GM21390 (cell line): Measurements from ENCODE around the gene MAP3K8.
A peak's percentile ranks its signal among the peaks of the same experiment; 100 is the strongest.

Source experiments
- ATAC-seq: cut with Tn5 transposase; IDR thresholded peaks from one replicate; pipeline ENCODE4 v1.9.1; 2021; ENCODE audit not compliant: unreplicated experiment

MAP3K8 gene

DNA sequence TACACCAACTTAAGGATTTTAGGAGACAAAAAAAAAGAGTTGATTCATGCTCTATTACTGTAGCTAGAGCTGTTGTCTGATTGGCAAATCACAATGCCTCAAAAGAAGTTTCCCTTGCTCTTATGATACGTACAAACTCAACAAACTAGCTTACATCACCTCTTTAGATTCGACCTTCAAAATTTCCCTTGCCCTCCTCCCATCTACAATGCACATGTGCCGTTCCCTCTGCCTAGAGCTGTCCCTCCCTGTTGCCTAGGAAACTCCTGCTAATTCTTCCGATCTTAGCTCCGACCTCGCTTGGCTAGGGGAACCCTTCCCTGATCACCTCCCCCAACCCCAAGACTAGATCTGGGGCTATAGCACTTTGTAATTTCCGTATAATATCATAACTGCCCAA lies 55.4 kb downstream of the MAP3K8 start:
- no peak for ATAC-seq

DNA sequence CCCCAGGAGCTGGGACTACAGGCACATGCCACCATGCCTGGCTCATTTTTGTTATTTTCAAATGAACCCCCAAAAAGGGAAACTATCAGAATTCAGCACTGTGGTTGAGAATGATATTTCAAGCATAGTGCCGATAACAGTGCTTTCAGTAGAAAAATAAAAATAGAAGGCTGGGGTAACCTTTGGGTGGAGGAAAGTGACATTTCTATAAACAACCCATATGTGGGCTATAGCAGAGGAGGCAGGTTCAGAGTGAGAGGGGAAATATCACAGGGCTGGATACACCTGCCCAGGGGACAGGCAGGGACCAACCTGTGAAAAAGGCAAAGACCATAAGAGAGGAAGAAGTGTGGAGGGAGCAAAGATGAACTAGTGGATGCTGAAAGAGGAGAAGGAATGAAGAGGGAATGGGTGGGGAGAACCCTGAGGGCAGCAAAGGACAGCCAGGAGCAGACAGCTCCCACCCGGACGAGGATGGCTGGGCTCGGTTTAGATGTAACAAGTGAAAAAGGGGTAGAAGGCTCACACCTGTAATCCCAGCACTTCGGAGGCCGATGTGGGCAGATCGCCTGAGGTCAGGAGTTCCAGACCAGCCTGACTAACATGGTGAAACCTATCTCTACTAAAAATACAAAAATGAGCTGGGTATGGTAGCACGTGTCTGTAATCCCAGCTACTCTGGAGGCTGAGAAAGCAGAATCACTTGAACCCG lies 56.5 kb downstream of the MAP3K8 start:
- ATAC-seq: peak; percentile 32

DNA sequence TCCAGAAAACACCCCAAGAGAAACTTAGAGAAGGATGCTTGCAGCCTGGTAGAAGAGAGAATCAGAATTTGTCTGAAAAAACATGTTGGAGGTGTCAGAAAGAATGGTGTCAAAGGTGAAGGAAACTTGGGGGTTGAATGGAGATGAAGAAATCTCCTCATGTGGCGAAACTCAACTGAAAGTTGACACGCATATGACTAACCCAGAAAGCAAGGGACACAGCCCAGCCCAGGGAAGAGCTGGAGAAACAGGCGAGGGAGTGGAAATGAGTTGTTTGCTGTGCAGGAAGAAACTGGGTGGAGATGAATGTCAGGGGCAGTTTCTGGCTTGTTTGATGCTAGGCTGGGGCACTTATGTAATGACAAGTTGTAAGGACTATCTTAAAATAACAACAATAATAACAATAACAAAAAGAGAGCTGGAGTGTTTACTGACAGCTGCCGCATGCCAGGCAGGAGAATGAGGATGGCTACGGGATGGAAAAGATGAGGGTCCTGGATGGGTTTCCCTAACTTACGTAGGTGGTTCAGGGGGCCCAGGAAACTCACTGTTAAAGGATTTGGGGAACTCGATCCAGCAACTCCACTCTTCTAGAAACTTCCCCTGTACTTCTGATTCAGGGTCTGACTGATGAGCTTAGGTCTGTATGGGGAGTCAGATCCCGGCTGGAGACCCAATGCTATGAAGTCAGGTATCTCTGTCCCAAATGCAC lies 57.4 kb downstream of the MAP3K8 start:
- no peak for ATAC-seq

DNA sequence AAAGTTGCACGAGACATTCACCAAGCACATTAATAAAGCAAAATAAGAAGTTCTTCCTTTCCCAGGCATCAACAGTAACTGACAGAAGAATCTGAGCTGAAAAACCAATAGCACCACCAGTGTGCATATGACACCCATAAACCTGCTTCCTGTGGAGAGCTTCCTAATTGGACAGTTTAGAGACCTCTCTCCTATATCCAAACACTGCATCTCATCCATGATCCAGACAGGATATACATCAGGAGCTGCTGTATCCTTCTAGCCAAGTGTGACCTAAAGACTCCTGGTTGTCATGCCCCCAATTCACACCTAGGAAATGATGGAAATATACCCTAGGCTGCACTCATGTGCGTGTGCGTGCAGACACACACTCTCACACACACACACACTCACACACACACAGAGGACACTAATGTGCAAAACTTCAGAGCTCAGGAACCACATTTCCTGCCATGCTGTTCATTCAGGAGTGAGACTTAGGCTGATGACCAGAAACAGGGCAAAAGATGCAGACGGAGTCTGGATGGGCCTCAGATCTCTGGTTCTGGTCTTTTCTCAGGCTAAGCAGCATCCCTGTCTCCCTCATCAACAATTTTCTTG lies 58.0 kb downstream of the MAP3K8 start:
- ATAC-seq: no peak

DNA sequence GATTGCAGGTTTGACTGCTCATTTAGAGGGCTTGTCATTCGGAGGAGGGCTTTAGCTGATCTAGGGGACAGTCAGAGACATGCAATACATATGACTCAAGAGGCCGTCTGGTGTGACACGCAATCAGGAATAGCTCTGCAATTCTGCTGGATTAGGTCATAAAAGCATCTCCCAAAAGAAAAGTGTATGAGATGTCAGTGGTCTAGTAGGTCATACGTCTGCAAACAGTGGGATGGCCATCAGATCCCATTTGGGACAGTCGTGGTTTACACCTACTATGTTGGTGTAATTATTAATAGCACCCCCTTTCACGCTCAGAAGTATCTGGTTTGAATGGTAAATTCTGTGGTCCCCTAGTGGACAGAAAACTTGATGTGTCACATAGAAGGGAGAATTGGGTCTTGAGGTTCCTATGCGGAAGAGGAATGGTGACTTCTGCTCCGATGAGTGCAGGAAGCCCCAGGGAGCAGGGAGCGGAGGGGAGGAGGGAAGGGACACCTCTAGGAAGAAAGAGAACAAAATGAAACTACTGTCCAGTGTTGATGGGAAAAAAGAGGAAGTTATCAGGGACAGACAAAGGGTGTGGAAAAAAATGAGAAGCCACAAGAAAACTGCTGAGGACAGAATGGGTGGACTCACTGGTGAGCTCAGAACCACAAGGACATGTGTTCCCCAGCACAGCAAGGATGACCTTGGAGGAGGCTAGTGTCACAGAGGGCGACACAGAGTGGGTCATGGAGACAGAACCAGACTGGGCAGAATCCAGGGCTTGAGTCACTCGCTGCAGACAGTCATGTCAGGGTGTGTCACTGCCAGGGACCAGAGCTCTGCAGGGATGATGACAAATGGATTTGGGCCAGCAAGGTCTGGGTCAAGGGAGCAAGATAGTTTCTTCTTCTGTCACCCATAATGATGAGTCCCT lies 59.9 kb downstream of the MAP3K8 start:
- peak; percentile 43 for ATAC-seq

DNA sequence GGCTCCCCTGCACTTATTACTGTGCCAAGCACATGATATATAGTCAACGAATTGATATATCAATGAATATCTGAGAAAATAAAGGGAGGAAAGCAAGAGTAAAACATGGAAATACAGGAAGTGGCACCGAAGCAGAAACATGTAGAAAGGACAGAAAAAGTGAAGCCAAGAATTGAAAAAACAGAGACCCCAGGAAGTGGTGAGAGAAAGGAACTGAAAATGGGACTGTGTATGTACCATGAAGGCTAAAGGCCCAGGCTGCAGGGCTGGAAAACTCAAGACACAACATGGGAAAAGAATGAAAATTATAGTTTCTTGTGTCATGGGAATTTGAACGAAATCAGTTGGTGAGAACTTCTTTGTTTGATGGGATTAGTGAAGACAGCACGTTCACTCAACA lies 60.6 kb downstream of the MAP3K8 start:
- no peak for ATAC-seq

DNA sequence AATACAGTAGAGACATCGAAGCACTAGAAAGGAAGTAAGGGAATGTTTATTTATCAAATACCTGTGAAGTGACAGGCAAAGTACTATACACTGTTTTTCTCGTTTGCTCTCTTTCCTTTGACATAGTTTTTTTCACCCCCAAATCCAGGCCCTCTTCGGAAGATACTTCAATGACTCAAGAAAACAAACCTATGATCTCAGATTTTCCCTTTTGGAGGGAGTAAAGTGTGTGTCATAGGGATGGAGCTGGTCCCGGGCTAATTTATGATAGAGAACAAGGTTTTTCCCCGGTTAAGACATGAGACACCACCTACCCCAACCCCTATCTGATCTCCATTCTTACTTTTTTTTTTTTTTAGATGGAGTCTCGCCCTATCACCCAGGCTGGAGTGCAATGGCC lies 61.7 kb downstream of the MAP3K8 start:
- ATAC-seq: no peak

DNA sequence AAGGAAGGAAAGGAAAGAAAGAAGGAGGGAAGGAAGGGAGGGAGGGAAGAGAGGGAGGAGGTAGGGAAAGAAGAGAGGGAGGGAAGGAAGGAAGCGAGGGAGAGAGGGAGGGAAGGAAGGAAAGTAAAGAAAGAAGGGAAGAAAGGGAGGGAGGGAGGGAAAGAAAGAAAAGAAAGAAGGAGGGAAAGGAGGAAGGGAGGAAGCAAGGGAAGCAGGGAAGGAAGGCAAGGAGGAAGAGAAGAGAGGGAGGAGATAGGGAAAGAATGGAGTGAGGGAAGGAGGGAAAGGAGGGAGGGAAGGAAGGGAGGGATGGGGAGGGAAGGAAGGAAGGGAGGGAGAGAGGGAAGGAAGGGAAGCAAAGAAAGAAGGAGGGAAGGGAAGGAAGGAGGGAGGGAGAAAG lies 65.8 kb downstream of the MAP3K8 start:
- ATAC-seq: no peak

DNA sequence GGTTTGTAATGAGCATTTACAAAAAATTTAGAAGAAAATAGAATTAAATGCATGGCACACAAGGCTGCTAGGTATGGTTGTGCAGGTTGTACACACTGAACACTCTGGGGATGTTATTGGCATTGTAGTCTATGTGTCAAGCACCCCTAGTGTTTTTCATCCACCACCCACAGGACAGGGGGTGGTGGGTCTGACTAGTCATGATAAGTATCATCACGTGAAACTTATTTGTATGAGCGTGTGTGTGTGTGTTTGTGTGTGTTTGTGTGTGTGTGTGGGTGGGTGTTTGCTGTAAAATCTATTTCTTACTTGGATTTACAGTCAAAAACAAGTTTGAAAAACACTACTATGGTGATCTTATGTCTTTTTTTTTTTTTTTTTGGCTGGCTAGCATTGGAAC lies 66.5 kb downstream of the MAP3K8 start:
- no peak for ATAC-seq

DNA sequence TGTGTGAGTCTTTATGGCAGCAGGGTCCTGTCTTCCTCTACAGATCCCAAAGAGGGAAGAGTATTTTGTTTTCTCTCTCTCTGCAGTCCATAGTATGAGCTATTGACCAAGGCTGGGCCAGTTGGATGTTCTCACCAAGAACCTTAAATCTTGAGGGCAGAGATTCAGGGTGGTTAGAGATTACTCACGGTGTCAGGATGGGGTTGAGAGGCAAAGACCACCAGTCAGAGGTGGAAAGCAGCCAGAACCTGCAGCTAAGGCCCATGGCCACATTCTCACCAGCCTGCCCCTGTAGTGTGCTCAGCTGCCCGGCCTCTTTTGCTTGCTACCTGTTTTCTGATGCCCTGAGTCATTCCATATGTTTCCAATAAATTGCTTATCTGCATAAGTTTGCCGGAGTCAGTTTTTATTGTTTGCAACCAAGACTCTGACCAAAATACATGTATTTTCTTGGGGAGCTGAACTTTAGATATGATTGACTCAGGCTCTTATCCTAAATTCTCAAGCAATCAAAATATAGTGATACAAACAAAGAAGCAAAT lies 67.0 kb downstream of the MAP3K8 start:
- ATAC-seq: no peak

DNA sequence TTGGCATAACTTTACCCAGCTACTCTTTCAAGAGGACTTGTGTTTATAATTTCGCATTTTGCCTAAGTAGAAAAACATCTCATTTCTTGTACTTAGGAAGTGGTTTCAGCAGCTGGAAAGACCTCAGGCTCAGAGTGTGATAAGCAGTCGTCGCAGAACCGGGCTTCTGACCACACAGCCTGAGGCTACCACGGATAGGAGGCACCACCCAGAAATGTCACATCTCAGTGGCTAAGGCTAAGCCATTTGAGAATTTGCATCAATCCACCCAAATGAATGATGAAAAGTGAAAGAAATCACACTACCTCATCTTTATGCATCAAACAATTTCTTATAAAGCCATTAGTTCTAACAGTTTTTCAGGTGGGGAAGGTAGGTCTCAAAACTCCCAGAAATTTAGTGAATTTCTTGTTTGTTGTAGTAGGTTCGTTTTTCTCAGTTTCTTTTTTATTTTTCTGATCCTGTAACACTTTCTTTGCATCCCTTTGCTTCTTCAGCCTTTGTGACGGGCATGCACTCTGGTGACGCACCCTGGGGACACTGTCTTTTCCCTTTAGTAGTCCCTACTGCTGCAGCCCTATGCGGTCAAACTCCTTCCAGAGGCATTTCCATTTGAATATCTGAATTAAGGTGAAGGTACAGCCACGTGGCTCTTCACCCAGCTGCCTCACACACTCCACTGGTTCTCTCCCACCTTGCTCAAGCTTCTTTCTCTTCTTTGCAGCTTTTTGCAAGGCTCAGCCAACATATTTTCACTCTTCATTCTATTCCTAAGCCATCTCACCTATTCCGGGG lies 68.5 kb downstream of the MAP3K8 start:
- ATAC-seq: peak; percentile 70

DNA sequence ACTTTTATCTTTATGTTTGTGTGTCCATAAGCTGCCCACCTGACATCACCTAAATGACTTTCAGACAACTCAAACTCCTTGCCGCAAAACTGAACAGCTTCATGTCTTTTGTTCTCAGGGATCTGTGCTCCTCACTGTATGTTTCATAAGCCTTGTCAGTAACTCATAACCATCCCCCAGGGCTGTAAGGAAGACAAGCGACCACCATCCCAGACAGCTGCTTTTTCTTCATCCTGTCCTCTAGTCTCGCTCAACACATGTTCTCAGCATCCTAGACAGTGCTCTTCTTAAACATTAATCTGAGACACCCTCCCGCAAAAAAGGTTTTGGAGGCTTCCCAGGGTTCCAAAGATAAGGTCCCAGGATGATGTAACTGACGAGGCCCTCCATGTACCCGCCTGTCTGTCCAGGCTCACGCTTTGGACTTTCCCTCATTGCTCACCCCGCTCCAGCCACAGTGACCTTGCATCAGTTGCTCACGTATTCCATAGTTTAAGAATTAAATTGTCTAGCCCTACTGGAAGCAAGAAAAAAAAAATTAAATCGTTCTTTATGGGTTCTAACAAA lies 69.8 kb downstream of the MAP3K8 start:
- no peak for ATAC-seq

DNA sequence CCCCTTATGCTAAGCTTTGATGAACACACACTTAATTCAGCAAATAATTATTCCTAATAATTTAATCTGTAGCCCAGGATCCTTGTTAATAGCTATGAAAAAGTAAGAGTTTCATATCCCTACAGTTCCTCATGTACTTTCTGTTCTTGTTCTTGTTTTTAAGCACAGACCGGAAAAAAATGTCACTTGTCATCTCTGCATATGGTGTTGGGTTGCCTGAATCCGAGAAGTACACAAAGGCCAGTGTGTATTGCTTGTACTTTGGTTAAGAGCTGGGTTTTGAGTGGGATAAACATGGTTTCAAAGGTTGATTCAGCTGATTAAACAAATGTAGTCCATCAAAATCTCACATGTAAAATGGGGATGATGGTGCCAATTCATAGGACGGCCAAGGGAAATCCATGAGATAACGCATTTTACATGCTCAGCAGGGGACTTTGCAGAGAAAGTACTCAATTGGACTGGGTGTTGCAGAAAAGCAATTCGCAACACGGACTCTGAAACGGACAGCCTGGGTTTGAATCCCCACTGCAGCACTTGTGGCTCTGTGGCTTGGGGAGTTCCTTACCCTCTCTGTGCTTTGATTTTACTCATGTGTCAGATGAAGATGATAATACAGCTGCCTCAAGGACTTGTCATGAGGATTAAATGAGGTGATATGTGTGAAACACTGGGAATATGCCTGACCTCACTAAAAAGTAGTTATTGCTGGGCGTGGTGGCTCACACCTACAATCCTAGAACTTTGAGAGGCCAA lies 71.7 kb downstream of the MAP3K8 start:
- no peak for ATAC-seq

DNA sequence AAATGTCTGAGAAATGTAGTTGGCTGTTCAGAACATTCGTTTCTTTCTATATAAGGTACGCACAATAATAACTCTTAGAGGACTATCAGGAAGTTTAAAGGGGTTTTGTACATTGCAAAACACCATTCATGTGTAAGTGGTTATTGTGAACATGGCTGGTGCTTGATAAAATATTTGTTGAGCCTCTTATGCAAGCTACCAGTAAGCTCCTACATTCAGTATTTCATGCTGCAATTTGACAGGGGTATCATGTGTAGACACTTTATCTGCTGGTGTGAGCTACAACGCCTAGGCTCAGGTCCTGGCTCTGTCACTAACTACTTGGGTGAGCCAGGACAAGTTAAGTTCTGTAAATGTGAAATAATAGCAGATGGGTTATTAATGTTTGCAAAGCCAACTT lies 75.5 kb downstream of the MAP3K8 start:
- ATAC-seq: no peak

DNA sequence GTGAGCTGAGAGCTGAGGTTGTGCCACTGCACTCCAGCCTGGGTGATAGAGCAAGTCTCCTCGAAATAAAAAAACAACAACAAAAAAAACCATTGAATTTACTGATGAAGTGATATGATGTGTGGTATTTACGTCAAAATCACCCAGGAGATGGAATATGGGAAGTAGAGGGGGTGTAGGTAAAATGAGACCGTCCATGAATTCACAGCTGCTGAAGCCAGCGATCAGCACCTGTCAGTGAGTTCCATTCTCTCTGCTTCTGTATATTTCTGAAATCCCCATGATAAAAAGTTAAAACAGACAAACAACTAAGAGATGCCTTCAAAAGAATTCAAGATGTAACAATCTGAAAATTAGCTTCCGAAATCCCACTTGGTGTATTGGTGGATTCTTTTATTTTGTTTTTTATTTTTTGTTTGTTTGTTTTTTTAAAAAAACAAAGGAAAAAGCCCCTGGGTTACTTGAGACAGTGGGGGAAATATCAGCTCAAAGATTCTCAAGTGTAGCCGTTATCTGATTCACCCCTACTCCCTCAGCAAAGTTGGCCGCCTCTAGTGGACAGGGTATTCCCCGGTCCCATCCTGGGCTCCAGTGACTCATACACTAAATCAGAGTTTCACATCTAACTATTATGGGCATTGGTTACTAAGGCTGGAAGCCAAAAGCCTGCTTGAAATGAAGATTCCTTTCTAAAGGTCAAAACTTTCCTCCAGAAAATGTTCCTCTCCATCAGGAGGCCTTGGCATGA lies 76.4 kb downstream of the MAP3K8 start:
- peak; percentile 86 for ATAC-seq

DNA sequence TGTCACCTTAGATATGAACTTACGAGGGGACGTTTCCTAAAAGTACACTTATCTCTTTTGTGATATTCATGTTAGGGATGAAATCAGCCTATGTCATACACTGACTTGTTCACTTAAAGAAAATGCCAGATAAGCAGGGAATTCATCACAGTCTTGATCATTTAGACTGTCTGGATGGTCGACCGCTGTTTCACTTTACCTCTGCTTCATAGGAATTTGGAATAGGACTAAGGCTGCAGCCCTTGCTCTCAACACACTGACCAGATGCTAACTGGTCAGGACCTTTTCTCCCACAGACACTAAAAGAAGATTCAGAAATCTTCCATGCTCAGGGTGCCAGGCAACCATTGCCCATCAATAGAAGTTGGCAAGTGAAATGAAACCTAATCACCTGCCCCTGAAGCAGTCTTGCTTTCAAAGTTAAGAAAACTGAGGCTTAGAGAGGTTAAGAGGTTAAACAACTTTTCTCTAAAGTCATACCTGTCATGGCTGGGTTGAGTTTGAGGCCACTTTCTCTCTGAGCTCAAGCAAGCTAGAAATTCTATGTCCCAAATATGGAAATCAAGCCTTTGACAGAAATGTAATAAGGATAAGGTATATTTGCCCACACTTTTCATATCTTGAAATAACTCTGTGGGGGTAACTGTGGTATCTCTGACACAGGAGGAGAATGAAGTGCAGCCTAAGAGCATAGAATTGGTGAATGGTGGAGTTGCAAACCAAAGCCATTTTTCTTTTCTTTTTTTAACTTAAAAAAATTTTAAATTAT lies 77.1 kb downstream of the MAP3K8 start:
- ATAC-seq: peak; percentile 28
